Measurements from ENCODE around the gene PCDHGA3.
"Not testable (repeated sequence)": the region's sequence is repeated elsewhere in the genome, so short reads cannot be mapped to it uniquely, and the experiment has no call there.

The PCDHGA3 gene

DNA sequence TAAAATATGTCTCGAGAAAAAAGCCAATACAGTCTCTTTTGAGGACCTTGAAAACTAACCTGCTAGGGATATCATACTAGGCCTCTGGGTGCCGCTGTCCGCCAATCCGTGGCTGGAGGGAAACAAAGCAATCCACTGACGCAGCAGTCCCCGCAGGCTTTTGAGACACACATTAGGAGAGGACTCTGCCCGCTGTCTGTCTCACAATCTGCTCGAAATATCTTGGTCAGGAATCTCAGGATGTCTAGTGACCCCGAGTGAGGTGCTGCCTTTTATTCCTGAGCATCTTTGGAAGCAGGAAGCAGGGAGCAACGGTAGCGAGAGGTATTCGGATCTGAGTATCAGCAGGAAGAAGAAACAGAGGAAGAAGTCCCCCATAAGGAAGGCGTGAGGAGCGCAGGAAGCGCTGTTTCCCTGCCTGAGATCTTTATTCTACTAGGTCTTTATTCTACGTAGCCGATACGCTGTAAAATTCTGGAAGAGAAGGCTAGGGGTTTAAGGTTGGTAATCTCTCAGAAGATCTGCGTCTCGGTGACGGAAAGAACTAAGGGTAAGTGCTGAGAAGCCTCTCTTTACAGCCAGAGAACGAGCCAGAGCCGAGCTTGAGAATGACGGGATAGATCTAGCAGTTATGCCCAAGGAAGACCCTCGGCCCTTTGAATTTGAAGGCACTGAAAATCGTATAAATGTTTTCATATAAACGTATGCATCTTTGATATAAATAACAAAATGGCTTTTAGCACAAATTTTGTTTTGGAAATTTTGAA lies 17.4 kb upstream of the PCDHGA3 start:
- H3K36me3 ChIP-seq (ENCODE audit: control insufficient read depth, insufficient read depth, low read length), result no peaks in the 10 kb centered on the region
- H3K27ac ChIP-seq (ENCODE audit: low read depth, low read length, severe bottlenecking), result no peak overlapping the region
- WGBS, 2 experiments (ENCODE audit: insufficient coverage in 2 of 2), result 75 to 77% methylated on average over 23 of the region's 27 CpGs
- no peaks in the 10 kb centered on the region for H3K4me1 ChIP-seq (ENCODE audit: control insufficient read depth, insufficient read depth, low read length, poor library complexity, severe bottlenecking)
- H3K9me3 ChIP-seq (ENCODE audit: control insufficient read depth, low read length), result peaks cover 20% of the 10 kb centered on the region
- no peak overlapping the region for H3K4me3 ChIP-seq (ENCODE audit: extremely low read depth, insufficient read depth, low read length, poor library complexity, severe bottlenecking)

DNA sequence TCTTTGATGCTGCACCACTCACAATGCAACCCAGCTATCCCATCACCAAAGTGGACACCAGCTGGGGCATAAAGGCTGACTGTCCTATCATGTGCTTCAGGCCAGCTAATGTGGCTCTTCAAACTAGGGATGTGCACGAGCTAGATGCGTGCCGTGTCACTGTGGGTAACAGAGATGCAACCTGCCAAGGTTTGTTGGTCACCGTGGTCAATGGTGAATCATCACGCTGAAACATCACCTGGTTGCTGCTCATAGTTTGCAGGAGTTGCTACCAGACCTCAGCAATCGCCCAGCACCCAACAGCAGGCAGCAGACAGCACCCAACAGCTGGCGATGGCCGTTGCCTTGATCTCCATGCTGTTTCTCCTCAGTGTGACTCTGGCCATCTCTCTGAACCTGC lies 15.4 kb upstream of the PCDHGA3 start:
- Histone ChIP-seq H3K9me3 (ENCODE audit: control insufficient read depth, low read length) (peaks cover 17% of the 10 kb centered on the region), H3K36me3 (ENCODE audit: control insufficient read depth, insufficient read depth, low read length) (no peaks in the 10 kb centered on the region), H3K4me1 (ENCODE audit: control insufficient read depth, insufficient read depth, low read length, poor library complexity, severe bottlenecking) (no peaks in the 10 kb centered on the region), H3K27ac (ENCODE audit: low read depth, low read length, severe bottlenecking) (no peak overlapping the region), H3K4me3 (ENCODE audit: extremely low read depth, insufficient read depth, low read length, poor library complexity, severe bottlenecking) (no peak overlapping the region)
- 87 to 91% methylated on average over 8 of the region's 8 CpGs for WGBS, 2 experiments (ENCODE audit: insufficient coverage in 2 of 2)

DNA sequence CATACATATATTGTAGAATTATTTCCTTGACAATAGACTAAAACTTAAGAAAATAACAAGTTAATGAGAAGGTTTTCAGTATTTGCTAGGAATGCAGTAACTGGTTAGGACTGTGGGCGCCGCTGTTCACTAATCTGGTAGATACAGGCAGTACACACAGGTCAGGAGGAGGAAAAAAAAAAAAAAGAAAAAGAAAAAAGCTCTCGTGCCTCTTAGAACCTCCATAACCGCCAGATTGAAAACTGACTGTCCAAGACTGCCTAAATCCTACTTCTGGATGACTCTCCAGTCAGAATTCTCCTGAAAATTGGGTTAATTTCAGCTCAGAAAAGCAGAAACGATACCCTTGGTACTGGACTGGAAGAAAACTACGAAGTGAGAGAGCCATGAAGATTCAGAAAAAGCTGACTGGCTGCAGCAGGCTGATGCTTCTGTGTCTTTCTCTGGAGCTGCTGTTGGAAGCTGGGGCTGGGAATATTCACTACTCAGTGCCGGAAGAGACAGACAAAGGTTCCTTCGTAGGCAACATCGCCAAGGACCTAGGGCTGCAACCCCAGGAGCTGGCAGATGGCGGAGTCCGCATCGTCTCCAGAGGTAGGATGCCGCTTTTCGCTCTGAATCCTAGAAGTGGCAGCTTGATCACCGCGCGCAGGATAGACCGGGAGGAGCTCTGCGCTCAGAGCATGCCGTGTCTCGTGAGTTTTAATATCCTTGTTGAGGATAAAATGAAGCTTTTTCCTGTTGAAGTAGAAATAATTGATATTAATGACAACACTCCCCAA lies 13.1 kb upstream of the PCDHGA3 start, which contains the start of gene PCDHGA1:
PCDHGA1 (plus strand) TSS at position 216 of the 782 bp plus-strand sequence.
- H3K36me3 ChIP-seq (ENCODE audit: control insufficient read depth, insufficient read depth, low read length), result no peaks in the 10 kb centered on the region

GRCh38 chr5:141332571-141332970 lies 11.1 kb upstream of the PCDHGA3 start:
- not testable (repeated sequence) for H3K4me1 ChIP-seq (ENCODE audit: control insufficient read depth, insufficient read depth, low read length, poor library complexity, severe bottlenecking); H3K27ac ChIP-seq (ENCODE audit: low read depth, low read length, severe bottlenecking); H3K36me3 ChIP-seq (ENCODE audit: control insufficient read depth, insufficient read depth, low read length); H3K4me3 ChIP-seq (ENCODE audit: extremely low read depth, insufficient read depth, low read length, poor library complexity, severe bottlenecking)
- 96 to 98% methylated on average over 22 to 34 of the region's 39 CpGs for WGBS, 2 experiments (ENCODE audit: insufficient coverage in 2 of 2)
- peaks cover 20% of the 10 kb centered on the region for H3K9me3 ChIP-seq (ENCODE audit: control insufficient read depth, low read length)

More for the DNA sequence above, 13.1 kb upstream of the PCDHGA3 start, which contains the start of gene PCDHGA1:
- Histone ChIP-seq H3K27ac (ENCODE audit: low read depth, low read length, severe bottlenecking) (no peak within 1 kb of the TSS), H3K4me1 (ENCODE audit: control insufficient read depth, insufficient read depth, low read length, poor library complexity, severe bottlenecking) (no peaks in the 10 kb centered on the region), H3K9me3 (ENCODE audit: control insufficient read depth, low read length) (peaks cover 20% of the 10 kb centered on the region), H3K4me3 (ENCODE audit: extremely low read depth, insufficient read depth, low read length, poor library complexity, severe bottlenecking) (no peak within 1 kb of the TSS)
- 87 to 89% methylated on average over 10 to 17 of the region's 21 CpGs for WGBS, 2 experiments (ENCODE audit: insufficient coverage in 2 of 2)

DNA sequence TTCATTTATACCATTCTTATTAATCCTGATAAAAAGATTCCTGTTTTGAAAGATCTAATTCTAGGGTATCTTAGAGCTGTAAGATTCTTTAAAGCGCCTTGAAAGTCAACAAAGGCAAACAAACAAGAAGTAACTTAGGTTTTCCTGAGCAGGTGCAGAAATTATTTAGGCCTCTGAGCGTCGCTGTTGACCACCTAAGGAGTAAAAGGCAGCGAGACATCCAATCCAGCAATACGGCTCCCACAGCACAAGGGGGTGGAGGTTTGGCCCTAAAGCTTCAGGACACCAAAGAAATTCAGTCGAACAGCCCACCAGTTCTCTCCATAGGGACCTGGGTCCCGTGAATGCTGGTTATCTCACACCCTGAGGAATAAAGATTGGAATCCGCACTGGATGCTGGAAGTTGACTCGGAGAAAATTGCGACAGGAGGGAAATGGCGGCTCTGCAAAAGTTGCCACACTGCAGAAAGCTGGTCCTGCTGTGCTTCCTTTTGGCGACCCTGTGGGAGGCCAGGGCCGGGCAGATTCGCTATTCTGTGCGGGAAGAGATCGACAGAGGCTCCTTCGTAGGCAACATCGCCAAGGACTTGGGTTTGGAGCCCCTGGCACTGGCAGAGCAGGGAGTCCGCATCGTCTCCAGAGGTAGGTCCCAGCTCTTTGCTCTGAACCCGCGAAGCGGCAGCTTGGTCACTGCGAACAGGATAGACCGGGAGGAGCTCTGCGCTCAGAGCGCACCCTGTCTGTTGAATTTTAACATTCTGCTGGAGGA lies 4.9 kb upstream of the PCDHGA3 start, which contains the start of gene PCDHGA2:
PCDHGA2 (plus strand) TSS at position 223 of the 769 bp plus-strand sequence.
- 83 to 86% methylated on average over 25 to 26 of the region's 27 CpGs for WGBS, 2 experiments (ENCODE audit: insufficient coverage in 2 of 2)

DNA sequence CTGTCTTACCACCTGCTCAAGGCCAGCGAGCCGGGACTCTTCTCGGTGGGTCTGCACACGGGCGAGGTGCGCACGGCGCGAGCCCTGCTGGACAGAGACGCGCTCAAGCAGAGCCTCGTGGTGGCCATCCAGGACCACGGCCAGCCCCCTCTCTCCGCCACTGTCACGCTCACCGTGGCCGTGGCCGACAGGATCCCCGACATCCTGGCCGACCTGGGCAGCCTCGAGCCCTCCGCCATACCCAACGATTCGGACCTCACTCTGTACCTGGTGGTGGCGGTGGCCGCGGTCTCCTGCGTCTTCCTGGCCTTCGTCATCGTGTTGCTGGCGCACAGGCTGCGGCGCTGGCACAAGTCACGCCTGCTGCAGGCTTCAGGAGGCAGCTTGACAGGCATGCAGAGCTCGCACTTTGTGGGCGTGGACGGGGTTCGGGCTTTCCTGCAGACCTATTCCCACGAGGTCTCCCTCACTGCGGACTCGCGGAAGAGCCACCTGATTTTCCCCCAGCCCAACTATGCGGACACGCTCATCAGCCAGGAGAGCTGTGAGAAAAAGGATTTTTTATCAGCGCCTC lies 2.8 kb upstream of the PCDHGA3 start:
- H3K4me1 ChIP-seq (ENCODE audit: control insufficient read depth, insufficient read depth, low read length, poor library complexity, severe bottlenecking); H3K36me3 ChIP-seq (ENCODE audit: control insufficient read depth, insufficient read depth, low read length); H3K27ac ChIP-seq (ENCODE audit: low read depth, low read length, severe bottlenecking); H3K4me3 ChIP-seq (ENCODE audit: extremely low read depth, insufficient read depth, low read length, poor library complexity, severe bottlenecking): not testable (repeated sequence)
- 94 to 99% methylated on average over 23 to 28 of the region's 45 CpGs for WGBS, 2 experiments (ENCODE audit: insufficient coverage in 2 of 2)
- peaks cover 31% of the 10 kb centered on the region for H3K9me3 ChIP-seq (ENCODE audit: control insufficient read depth, low read length)

More for the DNA sequence above, 4.9 kb upstream of the PCDHGA3 start, which contains the start of gene PCDHGA2:
- H3K4me3 ChIP-seq (ENCODE audit: extremely low read depth, insufficient read depth, low read length, poor library complexity, severe bottlenecking), result no peak within 1 kb of the TSS
- H3K4me1 ChIP-seq (ENCODE audit: control insufficient read depth, insufficient read depth, low read length, poor library complexity, severe bottlenecking), result no peaks in the 10 kb centered on the region
- peaks cover 18% of the 10 kb centered on the region for H3K9me3 ChIP-seq (ENCODE audit: control insufficient read depth, low read length)
- no peaks in the 10 kb centered on the region for H3K36me3 ChIP-seq (ENCODE audit: control insufficient read depth, insufficient read depth, low read length)
- H3K27ac ChIP-seq (ENCODE audit: low read depth, low read length, severe bottlenecking), result no peak within 1 kb of the TSS

DNA sequence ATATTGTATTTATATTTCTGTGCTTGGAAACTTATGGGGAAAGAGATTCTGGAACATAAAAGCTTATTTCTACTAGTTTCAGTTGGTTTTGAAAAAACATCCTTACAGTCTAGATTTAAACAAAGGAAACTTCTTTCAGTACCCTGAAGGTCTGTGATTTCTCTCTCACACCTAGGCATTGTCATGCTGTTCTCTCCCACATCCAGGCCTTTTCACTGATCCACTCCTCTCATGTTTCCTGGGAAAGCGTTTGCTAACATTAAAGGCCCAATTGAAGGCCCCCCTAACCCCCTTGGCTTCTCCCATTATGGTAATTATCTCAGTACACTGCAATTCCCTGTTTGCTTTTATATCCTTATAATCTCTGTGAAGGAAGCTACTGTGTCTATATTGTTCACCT lies 856 bp upstream of the PCDHGA3 start:
- Histone ChIP-seq H3K4me3 (ENCODE audit: extremely low read depth, insufficient read depth, low read length, poor library complexity, severe bottlenecking) (no peak overlapping the region), H3K36me3 (ENCODE audit: control insufficient read depth, insufficient read depth, low read length) (no peaks in the 10 kb centered on the region), H3K4me1 (ENCODE audit: control insufficient read depth, insufficient read depth, low read length, poor library complexity, severe bottlenecking) (no peaks in the 10 kb centered on the region), H3K9me3 (ENCODE audit: control insufficient read depth, low read length) (peaks cover 31% of the 10 kb centered on the region), H3K27ac (ENCODE audit: low read depth, low read length, severe bottlenecking) (no peak overlapping the region)
- WGBS, 2 experiments (ENCODE audit: insufficient coverage in 2 of 2), result 67 to 83% methylated on average over 1 of the region's 1 CpG

GRCh38 chr5:141343953-141344463 lies 379 bp downstream of the PCDHGA3 start:
- Histone ChIP-seq H3K9me3 (ENCODE audit: control insufficient read depth, low read length) (peaks cover 25% of the 10 kb centered on the region), H3K27ac (ENCODE audit: low read depth, low read length, severe bottlenecking) (no peak overlapping the region), H3K4me3 (ENCODE audit: extremely low read depth, insufficient read depth, low read length, poor library complexity, severe bottlenecking) (peak overlapping the region; percentile 31), H3K36me3 (ENCODE audit: control insufficient read depth, insufficient read depth, low read length) (no peaks in the 10 kb centered on the region), H3K4me1 (ENCODE audit: control insufficient read depth, insufficient read depth, low read length, poor library complexity, severe bottlenecking) (no peaks in the 10 kb centered on the region)
- WGBS, 2 experiments (ENCODE audit: insufficient coverage in 2 of 2), result 87 to 88% methylated on average over 29 to 30 of the region's 31 CpGs

DNA sequence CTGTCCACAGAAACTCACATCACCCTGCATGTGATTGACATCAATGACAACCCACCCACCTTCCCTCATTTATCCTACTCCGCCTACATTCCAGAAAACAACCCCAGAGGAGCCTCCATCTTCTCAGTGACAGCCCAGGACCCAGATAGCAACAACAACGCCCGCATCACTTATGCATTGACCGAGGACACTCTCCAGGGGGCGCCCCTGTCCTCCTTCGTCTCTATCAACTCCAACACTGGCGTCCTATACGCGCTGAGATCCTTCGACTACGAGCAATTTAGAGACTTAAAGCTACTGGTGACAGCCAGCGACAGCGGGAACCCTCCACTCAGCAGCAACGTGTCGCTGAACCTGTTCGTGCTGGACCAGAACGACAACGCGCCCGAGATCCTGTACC lies 1.7 kb downstream of the PCDHGA3 start:
- 94% methylated on average over 10 to 15 of the region's 20 CpGs for WGBS, 2 experiments (ENCODE audit: insufficient coverage in 2 of 2)
- no peaks in the 10 kb centered on the region for H3K36me3 ChIP-seq (ENCODE audit: control insufficient read depth, insufficient read depth, low read length)
- H3K4me3 ChIP-seq (ENCODE audit: extremely low read depth, insufficient read depth, low read length, poor library complexity, severe bottlenecking), result no peak overlapping the region
- no peak overlapping the region for H3K27ac ChIP-seq (ENCODE audit: low read depth, low read length, severe bottlenecking)
- no peaks in the 10 kb centered on the region for H3K4me1 ChIP-seq (ENCODE audit: control insufficient read depth, insufficient read depth, low read length, poor library complexity, severe bottlenecking)
- H3K9me3 ChIP-seq (ENCODE audit: control insufficient read depth, low read length), result peaks cover 22% of the 10 kb centered on the region

DNA sequence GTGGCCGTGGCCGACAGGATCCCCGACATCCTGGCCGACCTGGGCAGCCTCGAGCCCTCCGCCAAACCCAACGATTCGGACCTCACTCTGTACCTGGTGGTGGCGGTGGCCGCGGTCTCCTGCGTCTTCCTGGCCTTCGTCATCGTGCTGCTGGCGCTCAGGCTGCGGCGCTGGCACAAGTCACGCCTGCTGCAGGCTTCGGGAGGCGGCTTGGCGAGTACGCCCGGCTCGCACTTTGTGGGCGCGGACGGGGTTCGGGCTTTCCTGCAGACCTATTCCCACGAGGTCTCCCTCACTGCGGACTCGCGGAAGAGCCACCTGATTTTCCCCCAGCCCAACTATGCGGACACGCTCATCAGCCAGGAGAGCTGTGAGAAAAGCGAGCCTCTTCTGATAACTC lies 2.4 kb downstream of the PCDHGA3 start:
- H3K36me3 ChIP-seq (ENCODE audit: control insufficient read depth, insufficient read depth, low read length); H3K4me1 ChIP-seq (ENCODE audit: control insufficient read depth, insufficient read depth, low read length, poor library complexity, severe bottlenecking); H3K27ac ChIP-seq (ENCODE audit: low read depth, low read length, severe bottlenecking); H3K4me3 ChIP-seq (ENCODE audit: extremely low read depth, insufficient read depth, low read length, poor library complexity, severe bottlenecking): not testable (repeated sequence)
- peaks cover 29% of the 10 kb centered on the region for H3K9me3 ChIP-seq (ENCODE audit: control insufficient read depth, low read length)
- 100% methylated on average over 2 of the region's 35 CpGs; no CpG with 5 or more reads in 1 of the 2 experiments for WGBS, 2 experiments (ENCODE audit: insufficient coverage in 2 of 2)
